NCI-H2107 treated with DMSO at 0.1 percent for 48 hours (cell line): Measurements from ENCODE around the gene RIMBP2.
A peak's percentile ranks its signal among the peaks of the same experiment; 100 is the strongest.

Source experiments
- DNase-seq: peaks from one replicate; lab custom pipeline; 2025; ENCODE audit not compliant: unreplicated experiment; lab: John Stamatoyannopoulos, UW

The RIMBP2 gene

GRCh38 chr12:130639476-130640424 lies 76.3 kb downstream of the RIMBP2 start:
- DNase-seq: peak; percentile 50

- DNase-seq: no peak
These were observed 79.7 kb downstream of the RIMBP2 start for GRCh38 chr12:130636370-130636769.

GRCh38 chr12:130634866-130635265 lies 81.2 kb downstream of the RIMBP2 start:
- DNase-seq: peak; percentile 94

- DNase-seq: peak; percentile 98
These were observed 82.3 kb downstream of the RIMBP2 start for GRCh38 chr12:130633771-130634170.

- peak; percentile 92 for DNase-seq
These were observed 83.5 kb downstream of the RIMBP2 start for GRCh38 chr12:130632642-130633041.

- DNase-seq: no peak
These were observed 87.8 kb downstream of the RIMBP2 start for GRCh38 chr12:130628304-130628703.

- no peak for DNase-seq
These were observed 88.9 kb downstream of the RIMBP2 start for GRCh38 chr12:130627175-130627574.

GRCh38 chr12:130626601-130627000 lies 89.5 kb downstream of the RIMBP2 start:
- DNase-seq: no peak

GRCh38 chr12:130625201-130625600 lies 90.9 kb downstream of the RIMBP2 start:
- DNase-seq: no peak

- DNase-seq: no peak
These were observed 93.3 kb downstream of the RIMBP2 start for GRCh38 chr12:130622803-130623202.

GRCh38 chr12:130621696-130622298 lies 94.3 kb downstream of the RIMBP2 start:
- no peak for DNase-seq

GRCh38 chr12:130620756-130621155 lies 95.3 kb downstream of the RIMBP2 start:
- DNase-seq: no peak

- DNase-seq: no peak
These were observed 95.8 kb downstream of the RIMBP2 start for GRCh38 chr12:130620281-130620680.

GRCh38 chr12:130619385-130620001 lies 96.6 kb downstream of the RIMBP2 start:
- DNase-seq: no peak

- no peak for DNase-seq
These were observed 98.9 kb downstream of the RIMBP2 start for GRCh38 chr12:130617219-130617618.

GRCh38 chr12:130615861-130616345 lies 100.2 kb downstream of the RIMBP2 start:
- DNase-seq: no peak

- DNase-seq: no peak
These were observed 101.6 kb downstream of the RIMBP2 start for GRCh38 chr12:130614530-130614905.

GRCh38 chr12:130613831-130614529 lies 102.1 kb downstream of the RIMBP2 start:
- DNase-seq: no peak

- no peak for DNase-seq
These were observed 103.0 kb downstream of the RIMBP2 start for GRCh38 chr12:130613131-130613530.

GRCh38 chr12:130611026-130611905 lies 104.8 kb downstream of the RIMBP2 start:
- DNase-seq: no peak
